Small intestine (tissue), 7 donors: ENCODE data around the gene GLRX. TPM values are rescaled to one million over a fixed set of nuclear protein-coding genes. Genes with fewer than 3 reads are reported as not detected.
A peak's percentile ranks its signal among the peaks of the same experiment; 100 is the strongest.

Source experiments
- DNase-seq, 2 donors: peaks; one replicate each; pipeline versions ENCODE4 v3.0.0 to v3.0.0-alpha.2; 2013
- FAIRE-seq: peaks from 2 replicates; lab custom pipeline; 2012; peaks lifted over from hg19 to GRCh38; lab: Jason Lieb, UNC
- H3K27ac ChIP-seq, 3 donors: one replicate each; pipeline ENCODE4 v1.5.1; 2013; ENCODE audit warnings: low read length in 2 of 3, mild to moderate bottlenecking in 2 of 3, control low read depth in 1 of 3, inconsistent platforms in 1 of 3, low read depth in 1 of 3, moderate library complexity in 1 of 3
- H3K27me3 ChIP-seq, 3 donors: one replicate each; pipeline ENCODE4 v1.6.1; 2013; ENCODE audit warnings: low read length in 3 of 3, inconsistent platforms in 1 of 3; ENCODE audit not compliant: control insufficient read depth in 3 of 3, insufficient read depth in 3 of 3
- H3K36me3 ChIP-seq, 3 donors: one replicate each; pipeline ENCODE4 v1.6.1; 2013; ENCODE audit warnings: low read length in 3 of 3, inconsistent platforms in 1 of 3, low read depth in 1 of 3, mild to moderate bottlenecking in 1 of 3, moderate library complexity in 1 of 3; ENCODE audit not compliant: control insufficient read depth in 3 of 3, insufficient read depth in 2 of 3
- H3K4me1 ChIP-seq, 3 donors: one replicate each; pipeline ENCODE4 v1.6.1; 2013; ENCODE audit warnings: low read length in 2 of 3, inconsistent platforms in 1 of 3, low read depth in 1 of 3, mild to moderate bottlenecking in 1 of 3, moderate library complexity in 1 of 3; ENCODE audit not compliant: control insufficient read depth in 3 of 3, insufficient read depth in 2 of 3
- H3K4me3 ChIP-seq, 3 donors: one replicate each; pipeline ENCODE4 v1.5.1; 2013; ENCODE audit warnings: low read length in 3 of 3, control low read depth in 1 of 3, inconsistent platforms in 1 of 3, low read depth in 1 of 3, mild to moderate bottlenecking in 1 of 3, moderate library complexity in 1 of 3
- H3K9me3 ChIP-seq, 2 donors: one replicate each; pipeline ENCODE4 v1.6.1; 2013; ENCODE audit warnings: low read depth in 1 of 2, low read length in 1 of 2; ENCODE audit not compliant: control insufficient read depth in 2 of 2, insufficient read depth in 1 of 2
- WGBS, 3 donors: extraction: QIAGEN DNeasy Blood & Tissue Kit; methylation state at CpG; one replicate each; pipeline ENCODE4 v1.1.7; 2013; 5-methylcytosine and 5-hydroxymethylcytosine counted together
- polyA plus RNA-seq, 4 donors: library from polyadenylated mRNA; stranded (reverse) in 3 of 4; unstranded in 1 of 4; fragments of 200-250 nt in 3 of 4; fragments of 120-200 nt in 1 of 4; gene quantifications; one replicate each; pipeline versions ENCODE4 v1.2.1 to v1.2.3, GENCODE V29; 2013
- donor health status: healthy with polysubstance abuse.
- donor health status: control.
- donor health status: control.
- donor health status: Bipolar disorder and iron deficiency.
- donor health status: healthy.

The GLRX gene
- polyA plus RNA-seq, 4 donors = 105 to 968 (median 443) TPM

- Histone ChIP-seq H3K4me3 (no peak overlapping the region), H3K27me3 (no peaks in the 10 kb centered on the region), H3K4me1 (peaks cover 4 to 26% (median 15%) of the 10 kb centered on the region in 3 donors), H3K9me3 (no peaks in the 10 kb centered on the region), H3K36me3 (no peaks in the 10 kb centered on the region), H3K27ac (no peak overlapping the region)
- DNase-seq (no peak), FAIRE-seq (no peak)
These were observed 10.1 kb upstream of the GLRX start for GRCh38 chr5:95832664-95833063.

DNA sequence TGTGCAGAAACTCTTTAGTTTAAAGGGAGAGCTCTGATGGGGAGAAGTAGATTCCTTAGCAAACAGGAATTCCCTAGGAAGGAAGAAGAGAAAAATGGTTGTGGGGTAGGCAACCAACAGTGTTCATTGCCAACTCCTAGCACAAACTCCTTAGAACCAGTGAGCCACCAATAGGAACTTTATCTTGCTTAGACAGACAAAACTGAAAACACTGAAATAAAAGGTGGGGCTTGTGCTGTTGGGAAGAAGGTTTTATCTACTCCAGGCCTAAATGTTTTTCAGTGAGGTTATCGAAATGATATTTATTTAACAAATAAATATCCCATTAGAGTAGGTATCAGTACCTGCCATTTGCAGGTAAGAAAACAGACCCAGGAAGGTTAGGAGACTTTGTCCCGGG lies 7.7 kb upstream of the GLRX start:
- Histone ChIP-seq H3K36me3 (no peaks in the 10 kb centered on the region), H3K27me3 (no peaks in the 10 kb centered on the region), H3K4me1 (peaks cover 2 to 39% (median 4%) of the 10 kb centered on the region in 3 donors), H3K27ac (no peak overlapping the region), H3K9me3 (no peaks in the 10 kb centered on the region), H3K4me3 (no peak overlapping the region)
- DNase-seq (no peak), FAIRE-seq (no peak)
- WGBS, 3 donors = 94 to 96% (median 94%) methylated on average over 2 of the region's 2 CpGs

DNA sequence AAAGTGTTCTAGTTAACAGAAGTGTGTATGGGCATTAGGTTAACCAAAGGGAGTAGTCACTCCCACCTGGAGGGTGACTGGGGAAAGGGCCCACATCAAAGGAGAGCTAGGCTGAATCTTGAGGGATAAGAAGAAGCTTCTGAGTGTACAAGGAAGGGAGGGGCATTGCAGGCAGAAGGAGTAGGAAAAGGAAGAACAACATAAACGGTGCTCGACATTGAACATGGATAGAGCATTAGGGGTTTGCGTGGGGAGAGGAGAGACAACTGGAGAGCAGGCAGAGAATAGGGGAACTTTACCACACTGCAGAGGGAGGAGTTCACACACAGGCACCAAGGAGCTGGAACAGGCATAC lies 5.3 kb upstream of the GLRX start:
- Histone ChIP-seq H3K27me3 (no peaks in the 10 kb centered on the region), H3K4me1 (peaks cover 11 to 51% (median 12%) of the 10 kb centered on the region in 3 donors), H3K9me3 (no peaks in the 10 kb centered on the region), H3K27ac (peak overlapping the region; percentile 79 to 90 (median 79)), H3K36me3 (no peaks in the 10 kb centered on the region), H3K4me3 (no peak overlapping the region)
- DNase-seq (peak in 1 of 2 donors; percentile 39), FAIRE-seq (no peak)
- WGBS, 3 donors = 28 to 60% (median 52%) methylated on average over 3 of the region's 3 CpGs

GRCh38 chr5:95826949-95827891 lies 4.7 kb upstream of the GLRX start:
- FAIRE-seq (no peak), DNase-seq (peak; percentile 95 to 97)
- Histone ChIP-seq H3K27me3 (no peaks in the 10 kb centered on the region), H3K36me3 (no peaks in the 10 kb centered on the region), H3K27ac (peak overlapping the region; percentile 79 to 90 (median 79)), H3K9me3 (no peaks in the 10 kb centered on the region), H3K4me1 (peaks cover 11 to 51% (median 12%) of the 10 kb centered on the region in 3 donors), H3K4me3 (no peak overlapping the region)
- 28 to 70% (median 55%) methylated on average over 10 of the region's 10 CpGs for WGBS, 3 donors

- H3K27me3 ChIP-seq = no peaks in the 10 kb centered on the region
- no peak for FAIRE-seq
- peak overlapping the region; percentile 34 to 71 (median 46) for H3K27ac ChIP-seq
- no peak overlapping the region for H3K4me3 ChIP-seq
- H3K36me3 ChIP-seq = peaks cover 0 to 3% (median 0%) of the 10 kb centered on the region in 3 donors
- 27 to 46% (median 33%) methylated on average over 3 of the region's 3 CpGs for WGBS, 3 donors
- peak in 1 of 2 donors; percentile 57 for DNase-seq
- H3K9me3 ChIP-seq = no peaks in the 10 kb centered on the region
- H3K4me1 ChIP-seq = peaks cover 11 to 51% (median 12%) of the 10 kb centered on the region in 3 donors
These were observed 3.0 kb upstream of the GLRX start for GRCh38 chr5:95825495-95825894.

DNA sequence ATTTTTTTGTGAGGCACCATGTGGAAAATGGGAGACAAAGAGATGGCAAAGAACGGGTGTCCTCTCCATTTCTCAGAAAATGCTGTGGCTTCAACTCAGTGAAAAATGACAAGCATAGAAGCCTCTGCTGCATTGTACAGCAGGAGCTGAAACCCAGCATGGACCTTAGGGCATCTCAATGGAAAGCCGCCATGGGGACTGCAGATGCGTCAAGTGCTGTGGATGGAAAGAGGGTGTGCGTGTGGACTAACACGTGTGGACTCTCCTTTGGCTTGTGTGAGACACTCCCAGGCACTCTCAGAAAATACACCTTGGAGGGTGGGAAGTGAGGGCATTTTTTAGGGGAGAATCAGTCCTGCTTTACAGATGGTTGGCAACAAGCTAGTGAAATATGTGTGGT lies 2.2 kb upstream of the GLRX start:
- H3K9me3 ChIP-seq = no peaks in the 10 kb centered on the region
- peaks cover 0 to 6% (median 0%) of the 10 kb centered on the region in 3 donors for H3K36me3 ChIP-seq
- no peak for FAIRE-seq
- DNase-seq = no peak
- no peak overlapping the region for H3K4me3 ChIP-seq
- no peaks in the 10 kb centered on the region for H3K27me3 ChIP-seq
- peaks cover 11 to 51% (median 12%) of the 10 kb centered on the region in 3 donors for H3K4me1 ChIP-seq
- WGBS, 3 donors = 87 to 92% (median 88%) methylated on average over 5 of the region's 5 CpGs
- peak overlapping the region; percentile 87 to 98 (median 93) for H3K27ac ChIP-seq

DNA sequence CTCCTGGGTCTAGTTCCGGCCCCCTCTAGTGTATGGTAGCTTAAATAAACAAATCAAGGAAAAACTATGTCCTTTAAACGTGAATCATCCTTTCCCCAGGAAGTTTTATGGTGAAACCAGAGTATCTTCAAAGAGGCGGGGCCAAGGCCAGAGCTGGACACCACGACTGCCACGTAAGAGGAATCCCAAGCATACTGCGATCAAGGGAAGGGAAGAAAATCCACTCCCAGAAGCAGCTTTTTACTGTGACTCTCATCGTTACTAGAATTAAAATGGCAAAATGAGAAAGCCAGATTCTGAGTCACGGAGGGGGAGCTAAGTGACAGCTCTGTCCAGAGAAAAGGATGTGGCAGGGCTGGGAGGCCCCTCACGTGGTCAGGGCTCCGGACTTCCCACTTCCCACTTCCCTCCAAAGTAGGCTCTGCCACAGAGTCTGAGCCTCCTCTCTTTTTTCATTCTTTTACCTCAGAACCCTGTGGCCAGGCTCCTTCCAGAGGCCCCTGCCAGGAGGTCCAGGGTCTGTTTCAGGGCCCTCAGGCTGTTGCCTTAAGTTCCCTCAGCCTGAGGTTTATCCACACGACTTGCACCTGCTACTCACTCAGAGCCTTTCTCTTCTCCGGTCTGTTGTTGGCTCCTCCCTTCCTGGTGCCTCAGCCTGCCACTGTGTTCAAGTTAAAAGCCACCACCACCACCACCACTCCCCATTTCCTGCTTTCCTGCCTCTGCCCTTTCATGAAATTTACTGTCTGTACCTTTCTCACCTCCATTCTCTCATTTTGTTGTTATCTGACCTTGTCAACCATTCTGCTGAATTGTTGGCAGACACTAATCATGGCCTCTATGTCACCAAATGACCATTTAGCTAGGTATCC lies 1.4 kb upstream of the GLRX start:
- DNase-seq = peak; percentile 67 to 89
- no peaks in the 10 kb centered on the region for H3K27me3 ChIP-seq
- peaks cover 11 to 51% (median 12%) of the 10 kb centered on the region in 3 donors for H3K4me1 ChIP-seq

GRCh38 chr5:95823218-95823737 lies 752 bp upstream of the GLRX start:
- WGBS, 3 donors = 35 to 47% (median 37%) methylated on average over 7 of the region's 7 CpGs

More for the DNA sequence above, 1.4 kb upstream of the GLRX start:
- Histone ChIP-seq H3K9me3 (no peaks in the 10 kb centered on the region), H3K36me3 (peaks cover 0 to 8% (median 0%) of the 10 kb centered on the region in 3 donors), H3K27ac (peak overlapping the region; percentile 87 to 98 (median 93)), H3K4me3 (peak overlapping the region in 2 of 3 donors; percentile 10 to 71)
- WGBS, 3 donors = 16 to 31% (median 22%) methylated on average over 12 of the region's 12 CpGs
- no peak for FAIRE-seq

More at GRCh38 chr5:95823218-95823737, 752 bp upstream of the GLRX start:
- Histone ChIP-seq H3K27ac (peak overlapping the region; percentile 87 to 98 (median 93)), H3K4me1 (peaks cover 9 to 49% (median 13%) of the 10 kb centered on the region in 3 donors), H3K9me3 (no peaks in the 10 kb centered on the region), H3K36me3 (peaks cover 0 to 9% (median 0%) of the 10 kb centered on the region in 3 donors), H3K4me3 (peak overlapping the region in 2 of 3 donors; percentile 22 to 71), H3K27me3 (no peaks in the 10 kb centered on the region)
- no peak for DNase-seq
- no peak for FAIRE-seq
